ENCODE measurements around the gene TUT4. TPM values are rescaled to one million over a fixed set of nuclear protein-coding genes. Genes with fewer than 3 reads are reported as not detected.

The TUT4 gene
- total and polyA plus RNA-seq, 2 experiments from 2014 or later = 69.9 to 116 TPM

DNA sequence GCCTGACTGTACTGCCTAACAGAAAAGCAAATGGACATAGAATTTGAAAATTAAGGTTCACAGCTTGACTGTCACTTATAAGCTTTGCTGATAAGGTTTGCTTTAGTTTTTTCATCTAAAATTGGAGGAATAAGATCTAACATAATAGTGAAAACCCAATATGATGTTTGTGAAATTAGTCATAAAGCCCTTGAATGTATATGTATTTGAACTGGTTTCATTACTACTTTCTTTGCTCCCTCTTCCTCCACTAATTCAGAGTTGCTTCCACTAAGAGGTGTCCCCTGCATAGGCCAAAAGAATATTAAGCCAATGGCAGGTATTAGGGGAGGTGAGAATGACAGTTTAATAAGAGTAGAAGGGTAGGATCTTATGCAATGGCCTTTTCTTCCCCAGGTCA is 137.9 kb downstream of the TUT4 start (continued):
- TF ChIP-seq, protein P1, sequence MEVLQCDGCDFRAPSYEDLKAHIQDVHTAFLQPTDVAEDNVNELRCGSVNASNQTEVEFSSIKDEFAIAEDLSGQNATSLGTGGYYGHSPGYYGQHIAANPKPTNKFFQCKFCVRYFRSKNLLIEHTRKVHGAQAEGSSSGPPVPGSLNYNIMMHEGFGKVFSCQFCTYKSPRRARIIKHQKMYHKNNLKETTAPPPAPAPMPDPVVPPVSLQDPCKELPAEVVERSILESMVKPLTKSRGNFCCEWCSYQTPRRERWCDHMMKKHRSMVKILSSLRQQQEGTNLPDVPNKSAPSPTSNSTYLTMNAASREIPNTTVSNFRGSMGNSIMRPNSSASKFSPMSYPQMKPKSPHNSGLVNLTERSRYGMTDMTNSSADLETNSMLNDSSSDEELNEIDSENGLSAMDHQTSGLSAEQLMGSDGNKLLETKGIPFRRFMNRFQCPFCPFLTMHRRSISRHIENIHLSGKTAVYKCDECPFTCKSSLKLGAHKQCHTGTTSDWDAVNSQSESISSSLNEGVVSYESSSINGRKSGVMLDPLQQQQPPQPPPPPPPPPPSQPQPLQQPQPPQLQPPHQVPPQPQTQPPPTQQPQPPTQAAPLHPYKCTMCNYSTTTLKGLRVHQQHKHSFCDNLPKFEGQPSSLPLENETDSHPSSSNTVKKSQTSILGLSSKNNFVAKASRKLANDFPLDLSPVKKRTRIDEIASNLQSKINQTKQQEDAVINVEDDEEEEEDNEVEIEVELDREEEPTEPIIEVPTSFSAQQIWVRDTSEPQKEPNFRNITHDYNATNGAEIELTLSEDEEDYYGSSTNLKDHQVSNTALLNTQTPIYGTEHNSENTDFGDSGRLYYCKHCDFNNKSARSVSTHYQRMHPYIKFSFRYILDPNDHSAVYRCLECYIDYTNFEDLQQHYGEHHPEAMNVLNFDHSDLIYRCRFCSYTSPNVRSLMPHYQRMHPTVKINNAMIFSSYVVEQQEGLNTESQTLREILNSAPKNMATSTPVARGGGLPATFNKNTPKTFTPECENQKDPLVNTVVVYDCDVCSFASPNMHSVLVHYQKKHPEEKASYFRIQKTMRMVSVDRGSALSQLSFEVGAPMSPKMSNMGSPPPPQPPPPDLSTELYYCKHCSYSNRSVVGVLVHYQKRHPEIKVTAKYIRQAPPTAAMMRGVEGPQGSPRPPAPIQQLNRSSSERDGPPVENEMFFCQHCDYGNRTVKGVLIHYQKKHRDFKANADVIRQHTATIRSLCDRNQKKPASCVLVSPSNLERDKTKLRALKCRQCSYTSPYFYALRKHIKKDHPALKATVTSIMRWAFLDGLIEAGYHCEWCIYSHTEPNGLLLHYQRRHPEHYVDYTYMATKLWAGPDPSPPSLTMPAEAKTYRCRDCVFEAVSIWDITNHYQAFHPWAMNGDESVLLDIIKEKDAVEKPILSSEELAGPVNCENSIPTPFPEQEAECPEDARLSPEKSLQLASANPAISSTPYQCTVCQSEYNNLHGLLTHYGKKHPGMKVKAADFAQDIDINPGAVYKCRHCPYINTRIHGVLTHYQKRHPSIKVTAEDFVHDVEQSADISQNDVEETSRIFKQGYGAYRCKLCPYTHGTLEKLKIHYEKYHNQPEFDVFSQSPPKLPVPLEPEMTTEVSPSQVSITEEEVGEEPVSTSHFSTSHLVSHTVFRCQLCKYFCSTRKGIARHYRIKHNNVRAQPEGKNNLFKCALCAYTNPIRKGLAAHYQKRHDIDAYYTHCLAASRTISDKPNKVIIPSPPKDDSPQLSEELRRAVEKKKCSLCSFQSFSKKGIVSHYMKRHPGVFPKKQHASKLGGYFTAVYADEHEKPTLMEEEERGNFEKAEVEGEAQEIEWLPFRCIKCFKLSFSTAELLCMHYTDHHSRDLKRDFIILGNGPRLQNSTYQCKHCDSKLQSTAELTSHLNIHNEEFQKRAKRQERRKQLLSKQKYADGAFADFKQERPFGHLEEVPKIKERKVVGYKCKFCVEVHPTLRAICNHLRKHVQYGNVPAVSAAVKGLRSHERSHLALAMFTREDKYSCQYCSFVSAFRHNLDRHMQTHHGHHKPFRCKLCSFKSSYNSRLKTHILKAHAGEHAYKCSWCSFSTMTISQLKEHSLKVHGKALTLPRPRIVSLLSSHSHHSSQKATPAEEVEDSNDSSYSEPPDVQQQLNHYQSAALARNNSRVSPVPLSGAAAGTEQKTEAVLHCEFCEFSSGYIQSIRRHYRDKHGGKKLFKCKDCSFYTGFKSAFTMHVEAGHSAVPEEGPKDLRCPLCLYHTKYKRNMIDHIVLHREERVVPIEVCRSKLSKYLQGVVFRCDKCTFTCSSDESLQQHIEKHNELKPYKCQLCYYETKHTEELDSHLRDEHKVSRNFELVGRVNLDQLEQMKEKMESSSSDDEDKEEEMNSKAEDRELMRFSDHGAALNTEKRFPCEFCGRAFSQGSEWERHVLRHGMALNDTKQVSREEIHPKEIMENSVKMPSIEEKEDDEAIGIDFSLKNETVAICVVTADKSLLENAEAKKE (CRISPR knock-in tag; IDR thresholded peaks at IDR 0.05) = no peak
- no peak for TF ChIP-seq POLR2AphosphoS5 (IDR thresholded peaks at IDR 0.05; ENCODE audit: low read depth)

DNA sequence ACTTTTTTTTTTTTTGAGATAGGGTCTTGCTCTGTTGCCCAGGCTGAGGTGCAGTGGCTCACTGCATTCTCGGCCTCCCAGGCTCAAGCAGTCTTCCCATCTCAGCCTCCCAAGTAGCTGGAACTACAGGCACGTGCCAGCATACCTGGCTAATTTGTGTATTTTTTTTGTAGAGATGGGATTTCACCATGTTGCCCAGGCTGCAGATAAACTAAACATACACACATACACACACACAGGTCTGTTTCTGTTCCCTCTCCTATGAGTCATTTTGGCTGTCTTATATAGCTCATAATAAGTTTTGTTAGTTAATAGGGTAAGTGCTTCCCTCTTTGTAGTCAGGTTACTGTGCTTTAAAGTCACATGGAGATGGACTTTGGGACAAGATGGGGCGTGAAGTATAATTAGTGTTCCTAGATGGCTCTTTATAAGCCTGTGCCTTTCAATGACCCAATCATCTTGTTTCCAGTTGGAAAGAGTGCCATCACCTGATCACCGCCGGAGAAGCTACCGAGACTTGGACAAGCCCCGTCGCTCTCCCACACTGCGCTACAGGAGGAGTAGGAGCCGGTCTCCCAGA is 139.4 kb downstream of the TUT4 start:
- H3K4me1 Mint-ChIP-seq = no peaks in the 10 kb centered on the region
- Histone ChIP-seq H3K4me1 (ENCODE audit: insufficient read depth) (no peaks in the 10 kb centered on the region), H3K9me2 (ENCODE audit: insufficient read depth) (no peaks in the 10 kb centered on the region), H3K36me3 (ENCODE audit: insufficient read depth) (peaks cover 88% of the 10 kb centered on the region), H3K4me3 (no peak overlapping the region), H2AFZ (no peak overlapping the region), H3K4me2 (no peak overlapping the region), H3F3A (replicated peaks; ENCODE audit: low read depth) (no peaks in the 10 kb centered on the region), H3K27ac (ENCODE audit: low read depth) (no peak overlapping the region), H3K27me3 (ENCODE audit: insufficient read depth) (no peaks in the 10 kb centered on the region), H4K20me1 (replicated peaks; ENCODE audit: insufficient read depth) (peaks cover 6% of the 10 kb centered on the region), H3K79me2 (replicated peaks; ENCODE audit: insufficient read depth) (no peaks in the 10 kb centered on the region)
- DNase-seq (ENCODE audit: low spot score) (no peak), ATAC-seq (no peak)
- H3K4me3 Mint-ChIP-seq = no peak overlapping the region
- no peaks in the 10 kb centered on the region for H3K9me3 Mint-ChIP-seq
- no peaks in the 10 kb centered on the region for H3K27me3 Mint-ChIP-seq (ENCODE audit: insufficient read depth, low read depth, poor library complexity)
- no peak overlapping the region for H3K27ac Mint-ChIP-seq
- H3K36me3 Mint-ChIP-seq (ENCODE audit: low read depth) = peaks cover 84% of the 10 kb centered on the region
- no peak for TF ChIP-seq JUNB (IDR thresholded peaks at IDR 0.05; ENCODE audit: unreplicated experiment)
- TF ChIP-seq, protein P2, sequence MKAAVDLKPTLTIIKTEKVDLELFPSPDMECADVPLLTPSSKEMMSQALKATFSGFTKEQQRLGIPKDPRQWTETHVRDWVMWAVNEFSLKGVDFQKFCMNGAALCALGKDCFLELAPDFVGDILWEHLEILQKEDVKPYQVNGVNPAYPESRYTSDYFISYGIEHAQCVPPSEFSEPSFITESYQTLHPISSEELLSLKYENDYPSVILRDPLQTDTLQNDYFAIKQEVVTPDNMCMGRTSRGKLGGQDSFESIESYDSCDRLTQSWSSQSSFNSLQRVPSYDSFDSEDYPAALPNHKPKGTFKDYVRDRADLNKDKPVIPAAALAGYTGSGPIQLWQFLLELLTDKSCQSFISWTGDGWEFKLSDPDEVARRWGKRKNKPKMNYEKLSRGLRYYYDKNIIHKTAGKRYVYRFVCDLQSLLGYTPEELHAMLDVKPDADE (IDR thresholded peaks at IDR 0.05) = no peak
- TF ChIP-seq, protein P3, sequence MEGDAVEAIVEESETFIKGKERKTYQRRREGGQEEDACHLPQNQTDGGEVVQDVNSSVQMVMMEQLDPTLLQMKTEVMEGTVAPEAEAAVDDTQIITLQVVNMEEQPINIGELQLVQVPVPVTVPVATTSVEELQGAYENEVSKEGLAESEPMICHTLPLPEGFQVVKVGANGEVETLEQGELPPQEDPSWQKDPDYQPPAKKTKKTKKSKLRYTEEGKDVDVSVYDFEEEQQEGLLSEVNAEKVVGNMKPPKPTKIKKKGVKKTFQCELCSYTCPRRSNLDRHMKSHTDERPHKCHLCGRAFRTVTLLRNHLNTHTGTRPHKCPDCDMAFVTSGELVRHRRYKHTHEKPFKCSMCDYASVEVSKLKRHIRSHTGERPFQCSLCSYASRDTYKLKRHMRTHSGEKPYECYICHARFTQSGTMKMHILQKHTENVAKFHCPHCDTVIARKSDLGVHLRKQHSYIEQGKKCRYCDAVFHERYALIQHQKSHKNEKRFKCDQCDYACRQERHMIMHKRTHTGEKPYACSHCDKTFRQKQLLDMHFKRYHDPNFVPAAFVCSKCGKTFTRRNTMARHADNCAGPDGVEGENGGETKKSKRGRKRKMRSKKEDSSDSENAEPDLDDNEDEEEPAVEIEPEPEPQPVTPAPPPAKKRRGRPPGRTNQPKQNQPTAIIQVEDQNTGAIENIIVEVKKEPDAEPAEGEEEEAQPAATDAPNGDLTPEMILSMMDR (conservative IDR thresholded peaks at IDR 0.05; ENCODE audit: low read depth in 2 of 2) = no peak
- TF ChIP-seq, protein P4, sequence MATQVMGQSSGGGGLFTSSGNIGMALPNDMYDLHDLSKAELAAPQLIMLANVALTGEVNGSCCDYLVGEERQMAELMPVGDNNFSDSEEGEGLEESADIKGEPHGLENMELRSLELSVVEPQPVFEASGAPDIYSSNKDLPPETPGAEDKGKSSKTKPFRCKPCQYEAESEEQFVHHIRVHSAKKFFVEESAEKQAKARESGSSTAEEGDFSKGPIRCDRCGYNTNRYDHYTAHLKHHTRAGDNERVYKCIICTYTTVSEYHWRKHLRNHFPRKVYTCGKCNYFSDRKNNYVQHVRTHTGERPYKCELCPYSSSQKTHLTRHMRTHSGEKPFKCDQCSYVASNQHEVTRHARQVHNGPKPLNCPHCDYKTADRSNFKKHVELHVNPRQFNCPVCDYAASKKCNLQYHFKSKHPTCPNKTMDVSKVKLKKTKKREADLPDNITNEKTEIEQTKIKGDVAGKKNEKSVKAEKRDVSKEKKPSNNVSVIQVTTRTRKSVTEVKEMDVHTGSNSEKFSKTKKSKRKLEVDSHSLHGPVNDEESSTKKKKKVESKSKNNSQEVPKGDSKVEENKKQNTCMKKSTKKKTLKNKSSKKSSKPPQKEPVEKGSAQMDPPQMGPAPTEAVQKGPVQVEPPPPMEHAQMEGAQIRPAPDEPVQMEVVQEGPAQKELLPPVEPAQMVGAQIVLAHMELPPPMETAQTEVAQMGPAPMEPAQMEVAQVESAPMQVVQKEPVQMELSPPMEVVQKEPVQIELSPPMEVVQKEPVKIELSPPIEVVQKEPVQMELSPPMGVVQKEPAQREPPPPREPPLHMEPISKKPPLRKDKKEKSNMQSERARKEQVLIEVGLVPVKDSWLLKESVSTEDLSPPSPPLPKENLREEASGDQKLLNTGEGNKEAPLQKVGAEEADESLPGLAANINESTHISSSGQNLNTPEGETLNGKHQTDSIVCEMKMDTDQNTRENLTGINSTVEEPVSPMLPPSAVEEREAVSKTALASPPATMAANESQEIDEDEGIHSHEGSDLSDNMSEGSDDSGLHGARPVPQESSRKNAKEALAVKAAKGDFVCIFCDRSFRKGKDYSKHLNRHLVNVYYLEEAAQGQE (IDR thresholded peaks at IDR 0.05; ENCODE audit: unreplicated experiment) = no peak
- TF ChIP-seq EZH2phosphoT487 (IDR thresholded peaks at IDR 0.05; ENCODE audit: unreplicated experiment) = no peak
- TF ChIP-seq CREB1 (CRISPR knock-in tag; IDR thresholded peaks at IDR 0.05; ENCODE audit: low read depth) = no peak
- no peak for TF ChIP-seq ZNF114 (CRISPR knock-in tag; IDR thresholded peaks at IDR 0.05)
- TF ChIP-seq NANOG (IDR thresholded peaks at IDR 0.05; ENCODE audit: borderline replicate concordance) = no peak
- TF ChIP-seq EZH2 (IDR thresholded peaks at IDR 0.05; ENCODE audit: low read depth, unreplicated experiment) = no peak
- TF ChIP-seq ZNF331 (CRISPR knock-in tag; IDR thresholded peaks at IDR 0.05; ENCODE audit: low read depth) = no peak

Data from GM23338 (cell line).